Measurements from ENCODE around the gene SIGLEC9. TPM values are rescaled to one million over a fixed set of nuclear protein-coding genes. Genes with fewer than 3 reads are reported as not detected.

SIGLEC9 gene
- total and polyA plus RNA-seq, 10 of the 15 experiments (the other 5 are each of a cell fraction or from before 2014, with no cell fraction given): 0.10 TPM; not detected in 9

GRCh38 chr19:51103926-51104341, 20.8 kb upstream of the SIGLEC9 start (continued):
- no peak for TF ChIP-seq SKIL (IDR thresholded peaks at IDR 0.05; ENCODE audit: low read depth, poor library complexity, severe bottlenecking)
- TF ChIP-seq ZSCAN29 (IDR thresholded peaks at IDR 0.05): no peak
- no peak for TF ChIP-seq STAT1 (conservative IDR thresholded peaks at IDR 0.05)
- no peak for TF ChIP-seq MEF2A (IDR thresholded peaks at IDR 0.05; ENCODE audit: insufficient read depth, low read depth, low read length)
- TF ChIP-seq FOXM1 (IDR thresholded peaks at IDR 0.05; ENCODE audit: low read depth, low read length): no peak
- no peak for TF ChIP-seq USF2 (IDR thresholded peaks at IDR 0.05; ENCODE audit: borderline replicate concordance, low read depth, low read length)
- no peak for TF ChIP-seq EED (IDR thresholded peaks at IDR 0.05; ENCODE audit: low read depth)

- no peak for DNase-seq (ENCODE audit: low read depth, low spot score)
- Histone ChIP-seq H2AFZ (ENCODE audit: control insufficient read depth, low read depth, low read length) (peak overlapping the region; percentile 86), H3K27ac (ENCODE audit: control insufficient read depth, insufficient read depth) (peak overlapping the region; percentile 66), H3K4me2 (ENCODE audit: control insufficient read depth, insufficient read depth) (peak overlapping the region; percentile 93), H3K36me3 (ENCODE audit: control insufficient read depth in 2 of 2, insufficient read depth in 2 of 2, low read length in 1 of 2) (peaks cover 2 to 8% of the 10 kb centered on the region in 2 experiments; a peak in 3 of 4 replicates), H4K20me1 (ENCODE audit: control insufficient read depth, insufficient read depth) (no peaks in the 10 kb centered on the region), H3K4me1 (ENCODE audit: control insufficient read depth, insufficient read depth, low read length) (no peaks in the 10 kb centered on the region), H3K9me3 (replicated peaks; ENCODE audit: control insufficient read depth, insufficient read depth, low read length) (no peaks in the 10 kb centered on the region), H3K9ac (ENCODE audit: control insufficient read depth, insufficient read depth, low read length) (peak overlapping the region; percentile 92), H3K27me3 (replicated peaks in 1 of 2; ENCODE audit: control insufficient read depth in 2 of 2, insufficient read depth in 2 of 2, low read length in 1 of 2) (no peaks in the 10 kb centered on the region), H3K79me2 (ENCODE audit: control insufficient read depth, insufficient read depth, low read length) (peaks cover 15% of the 10 kb centered on the region), H3K4me3 (peak overlapping the region; percentile 93)
- ChIA-PET CTCF (interaction anchor here (1.3 to 1.9 kb wide), 2 partner anchors 11 to 750 kb away, joined by 3 to 12 read pairs; no protein-coding TSS in a partner anchor), SMC1A (ENCODE audit: uncharacterized antibody, unreplicated experiment) (no interaction called here), RAD21 (ENCODE audit: unreplicated experiment) (interaction anchor here (1.3 kb wide), 1 partner anchor 152 kb away, joined by 5 read pairs; no protein-coding TSS in a partner anchor), POLR2A (interaction anchor here (0.6 kb wide), 1 partner anchor 270 kb away, joined by 7 read pairs; no protein-coding TSS in a partner anchor)
- intact Hi-C loops (cut with micrococcal nuclease; ENCODE audit: unreplicated experiment): no loop called here
- no peak for FAIRE-seq
- peak; percentile 22; the same call in 1 of the 2 replicates for TF ChIP-seq PKNOX1 (IDR thresholded peaks at IDR 0.05)
- TF ChIP-seq NR2F1 (conservative IDR thresholded peaks at IDR 0.05): no peak
- TF ChIP-seq PBX3 (IDR thresholded peaks at IDR 0.05; ENCODE audit: insufficient replicate concordance, low read depth, low read length): peak; percentile 59
- 0 out of 2 replicates have a peak, but pooled peaks have one; percentile 30 for TF ChIP-seq NKRF (conservative IDR thresholded peaks at IDR 0.05)
- TF ChIP-seq CBX5 (IDR thresholded peaks at IDR 0.05; ENCODE audit: low read depth): no peak
- TF ChIP-seq GABPA (IDR thresholded peaks at IDR 0.05; ENCODE audit: low read depth): no peak
- in situ Hi-C loops (cut with MboI): loop anchor here (10.0 kb wide), 1 partner anchor 1083 kb away; the partner anchor contains the start of genes VRK3 and ZNF473
- BruUV-seq (replicated peaks): no TSS peak
- WGBS (ENCODE audit: insufficient coverage, insufficient replicate concordance, low lambda C conversion rate, missing lambda C conversion rate): 9% methylated on average over 18 of the region's 18 CpGs
- ATAC-seq: peak; percentile 49
Observed at GRCh38 chr19:51107406-51108065, 17.2 kb upstream of the SIGLEC9 start.
